ENCODE results near the gene CFL2.
A peak's percentile ranks its signal among the peaks of the same experiment; 100 is the strongest.

Gene CFL2

DNA sequence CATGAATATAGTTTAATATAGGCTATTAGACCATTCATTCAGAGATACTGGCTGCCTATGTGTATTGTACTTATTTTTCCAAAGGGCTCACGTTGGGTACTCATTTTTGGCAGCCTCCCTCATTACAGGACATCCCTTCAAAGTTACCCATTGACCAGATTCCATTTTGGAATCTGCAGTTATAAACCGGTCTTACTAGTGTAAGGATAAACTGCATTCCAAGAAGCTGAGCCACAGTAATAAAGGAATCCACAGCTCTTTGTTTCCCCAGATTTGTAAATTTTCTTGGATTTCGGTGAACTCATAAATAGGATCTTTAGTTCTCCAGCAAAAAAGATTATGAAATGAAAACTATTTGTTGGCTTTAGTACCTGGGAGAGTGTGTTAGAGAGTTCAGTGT, 18.9 kb upstream of the CFL2 start:
- no peak overlapping the region for H3K4me2 ChIP-seq
- H4K20me1 ChIP-seq, result no peaks in the 10 kb centered on the region
- no peaks in the 10 kb centered on the region for H3K9me3 ChIP-seq (replicated peaks in 1 of 11)
- H3K9ac ChIP-seq, result no peak overlapping the region
- no peak overlapping the region for H3K4me3 ChIP-seq
- H3K36me3 ChIP-seq, result no peaks in the 10 kb centered on the region
- no peaks in the 10 kb centered on the region for H3K27me3 ChIP-seq
- TF ChIP-seq Cebpa-rat (IDR thresholded peaks at IDR 0.05), result no peak
- H3K4me1 ChIP-seq, result no peaks in the 10 kb centered on the region
- H3K27ac ChIP-seq, result no peak overlapping the region; a peak in 1 of 22 replicates

DNA sequence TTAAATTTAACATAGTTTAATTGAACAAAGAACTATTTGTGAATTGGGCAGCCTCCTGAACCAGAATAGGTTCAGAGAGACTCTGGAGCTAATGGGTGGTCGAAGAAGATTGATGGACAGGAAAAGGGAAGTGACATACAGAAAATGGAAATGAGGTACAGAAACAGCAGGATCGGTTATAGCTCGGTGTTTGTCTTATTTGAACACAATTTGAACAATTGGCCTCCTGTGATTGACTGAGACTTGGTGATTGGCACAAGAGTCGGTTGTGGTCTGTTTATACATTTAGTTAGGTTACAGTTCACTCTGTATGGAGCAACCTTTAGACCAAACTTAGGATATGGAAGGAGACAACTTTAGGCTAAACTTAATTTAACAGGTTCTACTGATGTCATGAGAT, 18.4 kb upstream of the CFL2 start:
- no peak overlapping the region; a peak in 1 of 22 replicates for H3K27ac ChIP-seq
- no peak overlapping the region for H3K9ac ChIP-seq
- H3K9me3 ChIP-seq (replicated peaks in 1 of 11), result no peaks in the 10 kb centered on the region
- no peak overlapping the region for H3K4me2 ChIP-seq
- H4K20me1 ChIP-seq, result no peaks in the 10 kb centered on the region
- no peaks in the 10 kb centered on the region for H3K27me3 ChIP-seq
- no peak for TF ChIP-seq Cebpa-rat (IDR thresholded peaks at IDR 0.05)
- no peaks in the 10 kb centered on the region for H3K36me3 ChIP-seq
- H3K4me3 ChIP-seq, result no peak overlapping the region
- H3K4me1 ChIP-seq, result no peaks in the 10 kb centered on the region

DNA sequence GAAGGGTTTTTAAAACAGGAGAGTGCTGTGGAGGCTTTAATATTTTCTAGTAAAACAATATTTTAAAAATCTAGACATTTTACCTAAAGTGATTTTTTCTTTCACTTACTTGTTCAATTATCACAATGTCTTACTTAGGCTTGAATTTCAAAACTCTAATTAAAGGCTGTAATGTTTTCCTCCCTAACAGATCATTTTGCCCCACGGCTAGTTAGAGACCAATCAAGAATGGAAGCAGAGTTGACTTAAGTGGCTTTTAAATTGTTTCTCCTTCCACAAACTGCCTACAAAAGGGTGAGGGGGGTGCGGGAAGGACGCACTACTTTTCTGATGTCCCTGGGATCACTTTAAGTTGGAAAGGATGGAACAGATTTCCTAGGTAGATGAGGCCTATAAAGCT, 9.5 kb upstream of the CFL2 start:
- no peak overlapping the region for H3K9ac ChIP-seq
- H3K36me3 ChIP-seq, result no peaks in the 10 kb centered on the region
- no peaks in the 10 kb centered on the region for H4K20me1 ChIP-seq
- H3K4me2 ChIP-seq, result no peak overlapping the region
- no peaks in the 10 kb centered on the region for H3K4me1 ChIP-seq
- H3K27me3 ChIP-seq, result no peaks in the 10 kb centered on the region
- no peak for TF ChIP-seq Cebpa-rat (IDR thresholded peaks at IDR 0.05)
- H3K4me3 ChIP-seq, result no peak overlapping the region
- no peak overlapping the region for H3K27ac ChIP-seq
- H3K9me3 ChIP-seq (replicated peaks in 1 of 11), result no peaks in the 10 kb centered on the region

DNA sequence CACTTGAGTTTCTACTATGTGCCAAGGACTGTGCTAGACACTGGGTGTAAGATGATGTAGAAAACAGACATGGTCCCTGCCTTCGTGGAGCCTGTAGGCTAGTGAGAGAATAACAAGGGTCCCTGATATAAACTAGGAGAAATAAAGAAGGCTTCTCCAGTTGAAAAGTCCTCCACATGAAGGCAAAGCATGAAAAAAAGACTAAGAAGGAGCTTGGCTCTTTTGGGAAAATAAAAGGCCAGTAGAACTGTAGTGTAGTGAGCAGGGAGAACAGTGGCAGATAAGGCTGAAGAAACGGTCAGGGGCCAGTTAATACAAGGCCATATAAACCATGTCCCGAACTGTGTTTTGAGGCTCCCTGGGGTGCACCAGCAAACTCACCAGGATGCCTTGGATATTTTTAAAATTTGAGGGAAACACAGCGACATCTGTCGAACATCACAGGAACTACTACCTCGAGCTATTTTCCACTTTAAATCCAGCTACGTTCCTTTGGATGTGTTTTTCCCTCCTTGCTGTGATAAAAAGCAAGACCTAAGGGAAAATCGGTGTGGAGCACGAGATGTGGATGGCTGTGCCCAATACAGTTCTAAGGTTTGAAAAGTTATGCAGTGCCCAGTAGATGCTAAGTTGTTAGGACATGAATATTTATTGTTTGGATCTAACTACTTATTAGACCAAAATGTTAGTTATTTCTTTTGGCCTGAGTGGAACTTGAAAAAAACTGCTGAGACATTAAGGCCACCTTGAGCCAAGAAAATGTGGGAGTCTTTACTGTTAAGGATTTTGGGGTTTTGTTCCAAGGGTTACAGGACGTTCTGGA, 8.5 kb upstream of the CFL2 start:
- Histone ChIP-seq H3K9me3 (replicated peaks in 1 of 11) (no peaks in the 10 kb centered on the region), H3K4me2 (0 out of 22 replicates have a peak overlapping the region, but pooled peaks of 1 of the 11 experiments have one; percentile 18), H3K9ac (no peak overlapping the region), H4K20me1 (no peaks in the 10 kb centered on the region), H3K36me3 (no peaks in the 10 kb centered on the region), H3K4me3 (no peak overlapping the region), H3K4me1 (no peaks in the 10 kb centered on the region), H3K27me3 (no peaks in the 10 kb centered on the region), H3K27ac (no peak overlapping the region)
- TF ChIP-seq Cebpa-rat (IDR thresholded peaks at IDR 0.05), result no peak

DNA sequence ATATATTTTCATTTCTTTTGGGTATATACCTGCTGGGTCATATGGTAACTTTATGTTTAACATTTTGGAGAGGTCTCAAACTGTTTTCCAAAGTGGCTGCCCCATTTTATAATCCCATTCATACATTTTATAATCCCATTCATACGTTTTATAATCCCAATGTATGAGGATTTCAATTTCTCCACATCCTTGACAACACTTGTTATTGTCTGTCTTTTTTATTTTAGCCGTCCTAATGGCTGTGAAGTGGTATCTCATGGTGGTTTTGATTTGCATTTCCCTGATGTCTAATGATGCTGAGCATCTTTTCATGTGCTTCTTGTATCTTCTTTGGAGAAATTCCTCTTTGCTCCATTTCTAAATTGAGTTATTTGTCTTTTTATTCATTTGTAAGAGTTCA, 6.7 kb upstream of the CFL2 start:
- Histone ChIP-seq H4K20me1 (no peaks in the 10 kb centered on the region), H3K4me1 (no peaks in the 10 kb centered on the region), H3K9ac (no peak overlapping the region), H3K4me3 (no peak overlapping the region), H3K27ac (no peak overlapping the region), H3K36me3 (no peaks in the 10 kb centered on the region), H3K9me3 (replicated peaks in 1 of 11) (no peaks in the 10 kb centered on the region), H3K27me3 (no peaks in the 10 kb centered on the region), H3K4me2 (no peak overlapping the region)
- no peak for TF ChIP-seq Cebpa-rat (IDR thresholded peaks at IDR 0.05)

DNA sequence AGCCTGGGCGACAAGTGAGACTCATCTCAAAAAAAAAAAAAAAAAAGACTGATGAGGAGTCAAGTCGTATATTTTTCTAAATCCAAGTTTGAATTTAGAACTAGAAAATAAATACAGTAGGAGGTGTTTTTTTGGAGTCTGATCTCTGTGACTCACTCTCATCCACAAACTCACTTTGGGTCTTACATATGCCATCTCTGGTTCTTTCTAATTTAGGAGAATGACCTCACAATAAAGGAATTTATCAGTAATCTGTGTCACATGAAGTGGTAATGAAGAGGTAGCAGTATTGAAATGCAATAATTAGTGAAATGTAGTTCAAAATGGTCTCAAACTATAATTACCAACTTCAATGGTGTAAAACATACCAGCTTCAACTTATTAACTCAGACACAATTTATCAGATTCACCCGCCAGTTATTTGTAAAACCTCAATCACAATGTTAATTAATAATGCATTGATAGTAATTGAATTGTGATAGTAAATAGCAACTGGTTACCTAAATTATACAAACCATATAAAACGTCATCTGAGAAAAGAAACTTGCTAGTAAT, 4.4 kb upstream of the CFL2 start:
- H3K27ac ChIP-seq, result no peak overlapping the region
- H3K9me3 ChIP-seq (replicated peaks in 1 of 11), result no peaks in the 10 kb centered on the region
- no peak overlapping the region for H3K4me3 ChIP-seq
- TF ChIP-seq Cebpa-rat (IDR thresholded peaks at IDR 0.05), result no peak
- H3K4me1 ChIP-seq, result peaks cover 0 to 8% (median 5%) of the 10 kb centered on the region in 10 experiments; a peak in 9 of 20 replicates
- H4K20me1 ChIP-seq, result no peaks in the 10 kb centered on the region
- no peak overlapping the region for H3K4me2 ChIP-seq
- H3K36me3 ChIP-seq, result no peaks in the 10 kb centered on the region
- H3K9ac ChIP-seq, result no peak overlapping the region
- no peaks in the 10 kb centered on the region for H3K27me3 ChIP-seq

DNA sequence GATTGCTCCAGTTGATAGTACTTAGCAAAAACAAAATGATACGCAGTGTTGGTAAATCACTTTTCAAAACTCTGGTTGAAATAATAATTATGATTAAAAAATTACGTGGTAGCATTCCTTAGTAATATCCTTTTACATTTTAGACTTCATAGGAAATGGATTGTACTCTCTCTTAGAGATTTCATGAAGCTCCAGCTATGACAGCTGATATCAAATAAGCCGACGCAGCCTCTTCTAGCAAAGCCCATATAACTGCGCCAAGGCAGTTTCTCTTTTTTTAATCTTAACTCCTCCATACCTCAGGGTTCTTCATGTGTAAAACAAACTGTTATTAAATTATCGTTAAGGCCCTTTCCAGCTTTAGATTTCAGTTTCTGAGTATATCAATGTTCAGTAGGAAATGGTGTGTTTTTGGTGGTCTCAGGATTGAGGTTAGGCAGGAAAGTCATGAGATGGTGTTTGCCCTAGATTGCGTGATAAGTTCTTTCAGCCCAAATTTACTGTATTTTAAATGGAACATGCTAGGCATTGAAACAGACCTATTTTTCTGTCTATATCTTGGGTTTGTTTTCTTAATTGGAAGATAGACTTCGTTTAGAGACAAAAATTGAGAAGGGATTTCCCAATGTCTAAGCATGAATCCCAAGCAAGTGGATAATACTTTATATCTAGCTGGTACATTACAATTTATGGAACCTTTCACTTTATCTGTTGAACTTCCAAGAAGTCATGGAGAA, 902 bp upstream of the CFL2 start:
- Histone ChIP-seq H3K27me3 (no peaks in the 10 kb centered on the region), H3K36me3 (peaks cover 0 to 16% (median 13%) of the 10 kb centered on the region in 11 experiments; a peak in 16 of 22 replicates), H3K9me3 (replicated peaks in 1 of 11) (no peaks in the 10 kb centered on the region), H3K9ac (peak overlapping the region; percentile 84 to 92 (median 89); a peak in 20 of 22 replicates), H3K27ac (peak overlapping the region in 3 of 11 experiments; percentile 81 to 89 (median 87); a peak in 5 of 22 replicates), H3K4me2 (peak overlapping the region; percentile 75 to 93 (median 84)), H3K4me1 (peaks cover 17 to 40% (median 35%) of the 10 kb centered on the region in 10 experiments), H4K20me1 (peaks cover 0 to 12% (median 0%) of the 10 kb centered on the region in 11 experiments; a peak in 4 of 22 replicates), H3K4me3 (peak overlapping the region; percentile 70 to 87 (median 78))
- TF ChIP-seq Cebpa-rat (IDR thresholded peaks at IDR 0.05), result no peak

DNA sequence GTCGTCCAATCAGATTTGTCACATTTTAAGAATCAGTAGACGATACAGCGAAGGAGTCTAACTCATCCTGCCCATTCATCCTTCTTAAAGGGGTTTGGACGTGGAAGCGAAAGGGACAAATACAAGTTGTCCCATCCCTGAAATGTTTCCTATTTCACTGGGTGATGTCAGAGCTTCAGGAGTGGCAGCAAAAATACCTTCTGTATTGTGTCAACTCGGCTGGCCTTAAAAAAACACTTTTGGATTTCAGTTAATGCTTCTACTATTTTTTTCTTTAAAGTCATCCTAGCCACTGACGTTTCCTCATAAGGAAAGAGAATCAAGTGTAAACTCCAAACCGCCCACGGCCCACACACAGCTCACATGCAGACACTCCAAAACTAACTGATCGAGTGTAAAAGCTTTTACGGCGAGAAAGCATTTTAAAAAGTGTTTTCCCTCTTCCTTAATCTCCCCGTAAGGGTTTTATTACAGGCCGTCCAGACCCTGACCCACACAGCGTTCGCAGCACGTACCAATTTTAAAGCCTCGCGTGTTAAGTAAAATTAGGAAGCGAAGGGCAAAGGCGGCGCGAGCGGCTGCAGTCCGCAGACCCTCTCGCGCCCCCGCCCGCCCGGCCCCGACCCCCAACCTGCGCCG, 593 bp downstream of the CFL2 start:
- Histone ChIP-seq H3K27me3 (no peaks in the 10 kb centered on the region), H3K9me3 (replicated peaks in 1 of 11) (no peaks in the 10 kb centered on the region), H3K4me3 (peak overlapping the region; percentile 70 to 87 (median 78)), H3K27ac (peak overlapping the region; percentile 75 to 90 (median 81); a peak in 21 of 22 replicates), H3K4me2 (peak overlapping the region; percentile 75 to 92 (median 84)), H3K9ac (peak overlapping the region; percentile 84 to 92 (median 89)), H3K4me1 (peaks cover 17 to 49% (median 36%) of the 10 kb centered on the region in 10 experiments), H4K20me1 (peaks cover 0 to 12% (median 0%) of the 10 kb centered on the region in 11 experiments; a peak in 4 of 22 replicates), H3K36me3 (peaks cover 0 to 25% (median 13%) of the 10 kb centered on the region in 11 experiments; a peak in 16 of 22 replicates)
- no peak for TF ChIP-seq Cebpa-rat (IDR thresholded peaks at IDR 0.05)
